Gastroesophageal sphincter (tissue), 3 donors: ENCODE results near the gene SLC35F5.

Experiments used
- CTCF ChIP-seq, 4 experiments: fragments of 200-600 bp in 2 of 4; fragments of 450-650 bp in 2 of 4; sonication (generic) in 1 of 4; IDR thresholded peaks; one replicate each; pipeline ENCODE4 v1.5.1; 2017 to 2019; ENCODE audit warnings: antibody characterized with exemption in 4 of 4, mild to moderate bottlenecking in 2 of 4, moderate library complexity in 2 of 4
- EP300 ChIP-seq: sonication (generic); formaldehyde crosslinking; IDR thresholded peaks from one replicate; pipeline ENCODE4 v1.6.1; 2017; ENCODE audit warnings: antibody characterized with exemption, mild to moderate bottlenecking
- POLR2A ChIP-seq, 2 donors: fragments of 450-650 bp; IDR thresholded peaks; one replicate each; pipeline ENCODE4 v1.6.1; 2017; ENCODE audit warnings: antibody characterized with exemption in 2 of 2, mild to moderate bottlenecking in 2 of 2, moderate library complexity in 1 of 2

GRCh38 chr2:113754160-113754559, 2.3 kb downstream of the SLC35F5 start:
- no peak for TF ChIP-seq POLR2A (IDR thresholded peaks at IDR 0.05)
- no peak for TF ChIP-seq CTCF (IDR thresholded peaks at IDR 0.05)
- TF ChIP-seq EP300, result no peak
